Anterior cingulate cortex (tissue), 58 donors: ENCODE data around the gene WDR86.

Experiments used
- DNase-seq, 58 donors: peaks; one replicate each; lab custom pipeline; 2025; lab: John Stamatoyannopoulos, UW

The WDR86 gene

GRCh38 chr7:151336027-151336708 lies 73.7 kb downstream of the WDR86 start:
- no peak for DNase-seq

- DNase-seq, result no peak
Observed at GRCh38 chr7:151334628-151335027, 75.2 kb downstream of the WDR86 start.
